Activated CD8-positive, alpha-beta memory T cell treated with anti-CD3 and anti-CD28 coated beads for 4 hours (primary cell): ENCODE measurements around the gene SORBS2.
"Not testable (repeated sequence)": the region's sequence is repeated elsewhere in the genome, so short reads cannot be mapped to it uniquely, and the experiment has no call there.

Experiments
- DNase-seq, 2 donors: peaks; one replicate each; pipeline ENCODE4 v3.0.0-alpha.2; 2020; ENCODE audit warnings: low read depth in 2 of 2

SORBS2 gene

GRCh38 chr4:185737489-185738037, 74.4 kb downstream of the SORBS2 start:
- no peak for DNase-seq

DNA sequence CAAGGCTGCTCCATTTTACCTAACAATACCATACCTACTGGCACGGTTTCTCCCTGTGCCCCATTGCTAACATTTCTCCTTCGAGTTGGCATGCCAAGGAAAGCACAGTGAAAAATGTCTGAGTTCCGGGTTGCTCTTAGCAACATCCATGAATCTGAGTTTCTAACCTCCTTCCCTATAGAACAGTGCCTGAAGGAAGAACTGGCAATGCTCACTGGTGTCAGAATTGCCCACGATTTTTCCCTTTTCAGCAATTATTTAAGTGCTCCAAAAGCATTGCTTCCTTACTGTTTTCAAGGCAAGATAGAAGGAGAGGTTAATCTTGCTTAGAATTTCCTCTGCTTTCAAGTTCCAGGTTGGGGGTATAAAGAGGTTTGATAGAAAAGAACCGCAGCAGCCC, 75.1 kb downstream of the SORBS2 start:
- no peak for DNase-seq

- no peak for DNase-seq
Measured at GRCh38 chr4:185735866-185736400, 76.1 kb downstream of the SORBS2 start.

- no peak for DNase-seq
Measured at GRCh38 chr4:185734930-185735329, 77.1 kb downstream of the SORBS2 start.

DNA sequence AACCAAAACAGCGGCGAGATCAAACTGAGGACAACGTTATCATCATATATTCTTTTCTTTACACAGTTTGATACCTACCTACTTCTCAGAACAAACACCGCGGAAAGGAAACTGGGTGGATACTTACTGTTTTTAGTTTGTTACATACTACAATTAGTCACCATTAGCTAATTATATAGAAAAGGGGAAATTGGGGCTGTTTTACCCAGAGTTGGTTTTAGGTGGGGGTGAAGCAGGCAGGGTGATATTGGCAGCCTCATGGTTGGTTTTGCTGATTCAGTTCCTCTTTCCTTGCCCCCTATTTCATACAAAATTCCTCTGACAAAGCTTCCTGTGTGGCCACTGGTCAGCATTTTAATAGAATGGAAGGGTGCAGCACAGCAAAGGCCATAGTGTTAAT, 77.8 kb downstream of the SORBS2 start:
- no peak for DNase-seq

- DNase-seq = no peak
Measured at GRCh38 chr4:185730849-185731608, 81.0 kb downstream of the SORBS2 start.

- DNase-seq = no peak
Measured at GRCh38 chr4:185730387-185730786, 81.6 kb downstream of the SORBS2 start.

DNA sequence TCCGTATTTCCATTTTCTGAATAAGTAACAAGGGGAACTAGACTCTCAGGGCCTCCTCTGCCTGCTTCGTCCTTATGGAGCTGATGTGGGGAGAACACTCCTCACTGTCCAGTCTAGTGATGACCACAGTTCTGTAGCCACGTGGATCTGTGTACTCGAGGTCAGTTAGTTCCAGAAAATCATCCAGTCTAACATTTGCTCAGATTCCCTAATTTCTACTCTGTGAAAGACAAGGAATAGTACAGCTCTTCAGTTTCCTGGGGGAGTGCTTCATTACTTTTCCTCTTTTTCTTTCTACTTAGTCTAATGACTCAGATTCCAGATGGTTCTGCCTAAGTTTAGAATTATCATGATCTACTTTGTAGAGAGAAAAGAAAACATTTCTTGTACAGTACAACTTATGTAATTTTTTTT, 82.6 kb downstream of the SORBS2 start:
- DNase-seq = no peak

GRCh38 chr4:185728893-185729292, 83.1 kb downstream of the SORBS2 start:
- DNase-seq = no peak

GRCh38 chr4:185726931-185727330, 85.1 kb downstream of the SORBS2 start:
- DNase-seq = no peak

- DNase-seq = no peak
Measured at GRCh38 chr4:185723631-185724260, 88.2 kb downstream of the SORBS2 start.

- DNase-seq = no peak
Measured at GRCh38 chr4:185722029-185722316, 90.0 kb downstream of the SORBS2 start.

DNA sequence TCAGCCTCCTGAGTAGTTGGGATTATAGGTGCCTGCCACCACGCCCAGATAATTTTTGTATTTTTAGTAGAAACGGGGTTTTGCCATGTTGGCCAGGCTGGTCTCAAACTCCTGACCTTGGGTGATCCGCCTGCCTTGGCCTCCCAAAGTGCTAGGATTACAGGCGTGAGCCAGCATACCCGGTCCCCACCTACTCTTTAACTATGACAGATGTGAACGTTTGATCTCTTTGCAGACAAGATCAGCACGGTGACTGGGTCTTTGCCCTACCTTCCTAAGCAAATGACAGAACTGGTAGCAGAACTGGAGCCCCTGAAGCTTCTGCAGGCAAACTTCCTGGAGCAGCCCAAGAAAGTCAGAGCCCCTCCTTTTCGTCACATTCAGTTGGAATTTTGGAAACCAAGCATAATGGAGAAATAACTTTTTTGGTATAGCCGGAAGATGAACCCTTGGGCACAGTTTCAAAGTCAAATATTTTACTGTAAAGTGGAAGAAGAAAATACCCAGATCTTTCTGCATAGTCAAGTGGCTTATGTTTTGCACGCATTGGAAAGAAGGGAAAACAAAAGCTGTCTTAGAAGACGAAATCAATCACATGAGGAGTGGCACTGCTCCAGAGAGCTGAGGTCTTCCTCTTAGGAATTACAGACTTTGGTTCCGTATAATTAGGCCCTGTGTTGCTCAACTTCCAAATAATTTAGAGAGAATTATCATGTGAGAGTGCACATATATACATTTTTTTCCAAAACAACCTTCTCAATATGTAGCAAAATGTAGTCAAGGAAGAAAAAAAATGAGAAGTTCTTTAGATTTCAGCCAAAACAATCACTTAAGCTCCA, 90.6 kb downstream of the SORBS2 start:
- no peak for DNase-seq

DNA sequence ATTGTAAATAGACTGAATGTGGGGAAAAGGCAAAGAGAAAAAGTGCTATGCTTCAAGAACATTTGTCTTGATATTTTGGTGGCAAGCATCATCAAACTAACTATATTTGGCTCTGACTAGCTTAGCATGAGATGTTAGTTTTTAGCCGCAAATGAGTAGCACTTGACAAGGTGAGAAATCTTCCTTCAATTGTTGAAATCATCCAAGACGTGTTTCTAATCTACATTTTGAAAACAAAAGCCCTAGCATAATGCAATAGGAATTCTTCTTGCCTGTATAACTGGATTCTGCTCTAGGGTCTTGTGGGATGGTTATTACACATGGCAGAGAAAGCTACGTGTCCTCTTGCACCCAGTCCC, 92.5 kb downstream of the SORBS2 start:
- DNase-seq = no peak

DNA sequence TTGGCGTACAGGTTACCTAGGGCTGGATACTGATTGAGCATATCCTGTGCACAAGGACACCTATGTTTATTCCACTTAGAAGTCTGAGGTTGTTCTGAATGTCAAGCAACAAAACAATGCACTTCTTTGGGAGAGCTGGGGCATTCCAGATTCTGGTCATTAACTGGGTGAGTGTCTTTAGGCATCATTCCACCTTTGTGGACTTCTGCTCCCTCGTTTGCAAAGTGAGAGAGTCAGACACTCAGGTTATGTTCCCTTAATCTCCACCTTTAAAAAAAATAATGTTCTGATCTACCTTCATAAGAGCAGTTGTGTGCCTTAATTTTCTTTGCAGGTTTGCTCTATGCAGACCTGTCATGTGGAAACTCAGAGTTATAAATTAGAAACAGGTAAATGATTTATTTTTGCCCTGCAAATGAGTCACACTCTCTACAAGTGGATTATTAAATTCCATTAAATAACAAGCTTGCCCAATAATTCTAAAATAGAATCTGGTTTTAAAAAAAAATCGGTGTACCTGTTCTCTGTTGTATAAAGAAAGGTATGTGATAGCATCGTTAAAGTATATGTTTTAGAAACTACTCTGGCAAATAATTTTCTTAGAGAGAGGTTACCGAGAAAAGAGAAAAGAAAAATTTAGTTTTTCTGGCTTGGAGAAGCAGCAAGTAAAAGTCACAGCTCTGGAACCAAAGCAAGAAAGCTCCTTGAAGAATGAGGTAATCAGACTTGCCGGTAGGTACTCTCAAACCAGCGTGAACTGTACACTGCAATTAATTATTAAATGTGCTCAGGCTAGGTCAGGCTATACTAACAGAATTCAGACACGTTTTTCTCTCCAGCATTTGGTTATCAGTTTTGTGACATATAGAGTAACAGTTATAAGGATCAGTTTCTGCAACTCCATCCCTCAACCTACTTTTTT, 93.2 kb downstream of the SORBS2 start:
- DNase-seq = no peak

DNA sequence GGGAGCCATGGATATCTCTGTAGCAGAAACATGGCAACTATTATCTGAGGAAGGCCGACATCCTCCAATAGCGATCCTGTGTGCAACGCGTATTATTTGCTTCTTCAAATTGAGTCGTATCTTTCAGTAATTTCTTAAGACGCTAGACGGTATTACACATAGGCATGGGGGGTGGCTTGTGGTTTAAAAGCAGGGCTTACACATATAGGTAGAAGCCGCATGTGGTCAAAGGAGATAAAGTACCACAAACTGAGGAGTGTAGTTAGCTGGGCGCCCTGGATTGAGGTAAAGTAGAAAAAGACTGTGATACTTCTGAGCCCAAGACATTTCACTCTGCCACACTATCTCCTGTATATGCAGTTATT, 94.6 kb downstream of the SORBS2 start:
- no peak for DNase-seq

- DNase-seq = no peak
Measured at GRCh38 chr4:185716577-185717376, 95.2 kb downstream of the SORBS2 start.

DNA sequence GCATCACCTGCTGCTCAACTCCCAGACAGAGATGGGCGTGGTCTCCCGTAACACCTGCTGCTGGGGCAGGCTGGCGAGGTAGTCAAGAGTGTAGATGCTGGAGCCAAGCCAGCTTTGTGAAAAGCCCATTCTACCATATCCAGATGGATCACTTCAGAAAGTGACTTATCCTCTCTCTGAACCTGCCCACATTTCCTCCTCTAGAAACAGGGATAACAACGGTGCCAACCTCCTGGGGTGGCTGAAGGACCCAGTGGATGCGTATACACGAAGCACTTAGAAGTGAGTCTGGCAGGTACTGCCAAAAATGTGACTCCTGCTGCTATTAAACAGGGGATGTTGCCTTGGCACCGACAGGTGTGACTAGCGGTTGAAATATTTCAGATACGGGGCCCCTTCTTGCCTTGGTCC, 95.8 kb downstream of the SORBS2 start:
- no peak for DNase-seq

DNA sequence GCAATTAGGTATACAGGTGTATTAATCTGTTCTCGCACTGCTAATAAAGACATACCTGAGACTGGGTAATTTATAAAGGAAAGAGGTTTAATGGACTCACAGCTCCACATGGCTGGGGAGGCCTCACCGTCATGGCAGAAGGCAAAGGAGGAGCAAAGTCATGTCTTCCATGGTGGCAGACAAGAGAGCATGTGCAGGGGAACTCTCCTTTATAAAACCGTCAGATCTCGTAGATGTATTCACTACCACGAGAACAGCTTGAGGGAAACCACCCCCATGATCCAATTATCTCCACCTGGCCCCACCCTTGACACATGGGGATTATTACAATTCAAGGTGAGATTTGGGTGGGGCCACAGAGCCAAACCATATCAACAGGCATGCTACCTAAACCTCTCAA, 97.5 kb downstream of the SORBS2 start:
- not testable (repeated sequence) for DNase-seq

DNA sequence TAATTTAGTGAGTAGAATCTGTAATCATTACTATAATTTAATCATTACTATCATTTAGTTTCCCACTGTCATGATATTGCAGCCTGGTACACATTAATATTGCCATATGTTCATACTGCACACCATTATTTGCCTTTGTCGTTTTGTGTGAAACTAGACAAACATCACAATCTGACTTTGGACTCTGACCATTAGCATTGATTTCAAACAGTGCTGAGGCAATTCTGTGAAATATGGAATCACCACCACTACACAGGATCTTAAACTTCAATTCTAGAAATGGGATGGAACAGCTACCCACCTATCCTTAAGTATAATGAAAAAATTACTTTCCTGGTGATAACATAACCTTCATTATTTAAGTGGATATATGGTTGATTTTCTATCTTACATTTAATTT, 98.3 kb downstream of the SORBS2 start:
- no peak for DNase-seq

GRCh38 chr4:185713272-185713671, 98.7 kb downstream of the SORBS2 start:
- DNase-seq = no peak
